Stimulated activated CD8-positive, alpha-beta memory T cell treated with anti-CD3 and anti-CD28 coated beads, Interleukin-15, amount 100 ng/mL, for 4 hours (primary cell): ENCODE data around the gene PPARG.
"Not testable (repeated sequence)": the region's sequence is repeated elsewhere in the genome, so short reads cannot be mapped to it uniquely, and the experiment has no call there.

ENCODE experiments used
- DNase-seq, 2 donors: peaks; one replicate each; pipeline ENCODE4 v3.0.0-alpha.2; 2020; ENCODE audit warnings: low read depth in 2 of 2

PPARG gene

DNA sequence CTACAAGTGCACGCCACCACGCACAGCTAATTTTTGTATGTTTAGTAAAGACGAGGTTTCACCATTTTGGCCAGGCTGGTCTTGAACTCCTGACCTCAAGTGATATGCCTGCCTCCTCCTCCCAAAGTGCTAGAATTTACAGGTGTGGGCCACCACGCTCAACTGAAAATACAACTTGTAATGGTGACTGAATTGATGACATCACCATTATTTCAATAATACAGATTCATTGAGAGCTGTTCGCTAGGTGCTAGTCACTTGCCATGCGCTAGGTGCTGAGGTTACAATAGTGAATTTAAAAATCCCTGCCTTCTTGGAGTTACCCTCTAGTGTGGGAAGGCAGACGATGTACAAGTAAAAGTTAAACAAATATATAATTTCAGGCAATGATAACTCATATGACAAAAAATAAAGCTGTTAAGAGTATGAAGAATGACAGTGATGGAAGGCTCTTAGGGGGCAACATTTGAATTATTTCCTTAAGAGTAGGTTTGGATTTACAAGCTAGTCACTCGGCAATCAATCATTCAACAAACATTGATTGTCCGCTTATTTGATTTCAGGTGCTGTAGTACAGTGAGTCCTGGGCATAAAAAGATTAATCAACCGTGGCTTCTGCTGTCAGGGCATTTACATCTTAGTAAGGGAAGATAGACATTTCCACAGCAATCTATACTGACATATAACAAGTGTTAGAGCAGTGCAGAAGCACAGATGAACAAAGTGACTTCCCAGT, 9.1 kb upstream of the PPARG start:
- DNase-seq, result no peak

GRCh38 chr3:12280357-12280806, 8.5 kb upstream of the PPARG start:
- no peak for DNase-seq

GRCh38 chr3:12284591-12284990, 4.3 kb upstream of the PPARG start:
- DNase-seq, result no peak

DNA sequence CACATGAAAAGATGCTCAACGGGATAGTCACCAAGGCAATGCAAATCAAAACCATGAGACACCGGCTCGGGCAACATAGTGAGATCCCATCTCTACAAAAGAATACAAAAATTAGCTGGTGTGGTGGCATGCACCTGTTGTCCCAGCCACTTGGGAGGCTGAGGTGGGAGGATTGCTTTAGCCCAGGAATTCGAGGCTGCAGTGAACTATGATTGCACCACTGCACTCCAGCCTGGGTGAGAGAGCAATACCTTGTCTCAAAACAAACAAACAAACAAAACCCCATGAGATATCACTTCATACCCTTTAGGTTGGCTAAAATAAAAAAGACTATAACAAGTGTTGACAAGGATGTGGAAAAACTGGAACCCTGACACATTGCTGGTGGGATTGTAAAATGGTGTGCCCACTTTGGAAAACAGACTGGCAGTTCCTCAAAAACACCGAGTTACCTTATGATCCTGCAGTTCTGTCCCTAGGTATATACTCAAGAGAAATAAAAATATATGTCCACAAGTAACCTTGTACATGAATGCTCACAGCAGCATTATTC, 3.8 kb upstream of the PPARG start:
- DNase-seq, result no peak

GRCh38 chr3:12285779-12286178, 3.1 kb upstream of the PPARG start:
- not testable (repeated sequence) for DNase-seq

DNA sequence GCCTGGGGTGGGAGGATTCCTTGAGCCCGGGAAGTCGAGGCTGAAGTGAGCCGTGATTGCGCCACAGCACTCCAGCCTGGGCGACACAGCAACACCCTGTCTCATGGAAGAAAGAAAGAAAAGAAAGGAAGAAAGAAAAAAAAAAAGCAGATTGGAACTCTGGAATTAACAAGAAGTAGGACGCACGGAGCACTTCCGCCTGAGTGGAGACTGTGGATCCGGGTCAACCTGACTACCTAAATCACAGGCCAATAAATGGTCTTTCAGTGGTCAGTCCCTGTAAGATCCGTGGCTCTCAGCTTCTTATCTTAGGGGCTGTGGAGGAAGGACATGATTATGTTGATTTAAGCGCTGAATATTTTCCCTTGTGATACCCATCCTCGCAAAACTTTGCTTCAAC, 2.4 kb upstream of the PPARG start:
- no peak for DNase-seq

- no peak for DNase-seq
These were observed 1.7 kb upstream of the PPARG start for GRCh38 chr3:12286927-12287726.

GRCh38 chr3:12287727-12288181, 1.1 kb upstream of the PPARG start:
- no peak for DNase-seq

- no peak for DNase-seq
These were observed 654 bp downstream of the PPARG start for GRCh38 chr3:12289524-12289923.

DNA sequence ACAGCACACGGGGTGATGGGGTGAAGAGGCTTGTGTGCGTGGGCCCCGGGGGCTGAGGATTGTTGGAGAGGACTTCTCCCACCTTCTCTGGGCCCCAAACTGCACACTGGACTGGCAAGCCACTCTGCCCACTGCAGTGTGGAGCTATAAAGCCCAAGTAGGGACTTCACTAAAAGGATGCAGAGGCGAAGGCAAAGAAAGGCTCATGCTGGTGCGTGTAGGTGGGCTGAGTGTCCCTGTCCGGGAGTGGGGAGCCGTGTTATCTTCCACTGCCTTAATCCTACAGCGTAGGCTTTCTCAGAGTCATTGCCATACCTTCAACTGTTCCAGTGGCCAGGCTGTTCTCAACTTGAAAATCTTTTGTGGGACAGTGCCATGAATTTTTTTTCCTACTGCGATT, 3.9 kb downstream of the PPARG start:
- DNase-seq, result no peak

GRCh38 chr3:12294885-12295580, 6.2 kb downstream of the PPARG start:
- no peak for DNase-seq

GRCh38 chr3:12296511-12296910, 7.6 kb downstream of the PPARG start:
- no peak for DNase-seq

GRCh38 chr3:12299026-12299425, 10.2 kb downstream of the PPARG start:
- no peak for DNase-seq

- DNase-seq, result no peak
These were observed 11.3 kb downstream of the PPARG start for GRCh38 chr3:12300137-12300536.

DNA sequence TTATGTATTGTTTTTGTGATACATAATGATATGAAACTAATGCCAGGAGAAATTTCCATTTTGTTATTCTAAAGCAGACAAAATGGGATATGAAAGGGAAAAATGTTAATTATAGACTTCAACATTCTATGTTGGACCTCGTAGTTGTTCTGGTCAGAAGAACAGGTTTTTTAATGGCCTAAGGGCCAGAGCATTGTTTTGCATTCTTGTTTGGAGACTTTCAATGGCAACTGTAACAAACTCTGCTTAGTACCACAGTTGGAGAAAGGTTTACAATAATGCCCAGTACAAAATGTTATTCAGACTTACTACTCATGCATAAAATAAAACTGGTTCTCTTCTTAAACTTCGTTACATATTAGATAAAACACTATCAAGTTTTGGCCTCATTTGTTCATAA, 12.2 kb downstream of the PPARG start:
- no peak for DNase-seq

DNA sequence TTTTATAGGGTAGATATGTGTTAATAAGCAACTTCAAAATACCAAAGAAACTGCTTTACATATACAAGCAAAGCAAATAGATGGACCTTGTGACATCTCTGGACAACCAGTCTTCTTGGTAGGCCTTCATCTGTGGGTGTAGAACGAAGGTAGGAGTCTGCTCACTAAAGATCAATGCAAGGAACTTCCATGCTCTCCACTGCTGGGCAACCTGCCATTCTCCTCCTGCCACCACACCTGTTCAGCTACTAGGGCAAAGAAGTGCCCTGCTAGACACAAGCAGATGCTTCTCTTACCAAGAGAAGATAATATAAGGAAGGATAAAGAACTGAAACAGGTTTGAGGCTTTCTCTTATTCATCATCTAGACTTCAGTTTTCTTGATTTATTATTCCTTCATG, 12.6 kb downstream of the PPARG start:
- DNase-seq, result no peak

- DNase-seq, result no peak
These were observed 13.7 kb downstream of the PPARG start for GRCh38 chr3:12302564-12302963.

DNA sequence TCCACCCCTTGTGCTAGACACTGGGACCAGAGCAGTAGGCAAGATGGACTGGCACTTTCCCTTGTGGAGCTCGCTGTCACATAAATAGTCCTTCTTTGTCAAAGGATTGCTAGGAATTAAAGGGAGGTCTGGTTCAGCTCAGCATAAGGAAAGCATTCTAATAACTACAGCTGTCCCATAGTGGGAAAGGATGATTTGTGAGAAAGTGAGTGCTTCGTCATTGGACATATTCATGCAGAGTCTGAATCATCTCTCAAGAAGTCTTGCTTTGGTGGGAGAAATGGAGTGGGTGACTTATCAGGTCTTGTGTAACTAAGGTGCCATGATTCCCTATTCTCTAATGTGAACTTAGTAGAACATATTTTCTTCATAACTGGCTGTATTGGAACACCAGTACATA, 14.7 kb downstream of the PPARG start:
- no peak for DNase-seq

- no peak for DNase-seq
These were observed 15.1 kb downstream of the PPARG start for GRCh38 chr3:12303993-12304392.

- no peak for DNase-seq
These were observed 18.3 kb downstream of the PPARG start for GRCh38 chr3:12307136-12307535.

- DNase-seq, result no peak
These were observed 19.6 kb downstream of the PPARG start for GRCh38 chr3:12308517-12308916.

- no peak for DNase-seq
These were observed 20.8 kb downstream of the PPARG start for GRCh38 chr3:12309716-12310115.
